Activated CD8-positive, alpha-beta memory T cell treated with anti-CD3 and anti-CD28 coated beads for 36 hours (primary cell): ENCODE results near the gene NOTCH4. TPM values are rescaled to one million over a fixed set of nuclear protein-coding genes. Genes with fewer than 3 reads are reported as not detected.
"Not testable (repeated sequence)": the region's sequence is repeated elsewhere in the genome, so short reads cannot be mapped to it uniquely, and the experiment has no call there.

Source experiments
- CTCF ChIA-PET: fragments of 350-600 bp; sonication (Branson Sonifier 250); formaldehyde crosslinking; loops from one replicate; lab custom pipeline; 2021; ENCODE audit warnings: antibody characterized with exemption; lab: Charles Lee
- POLR2A ChIA-PET: fragments of 350-600 bp; sonication (Branson Sonifier 250); formaldehyde crosslinking; loops from one replicate; lab custom pipeline; 2021; ENCODE audit warnings: antibody characterized with exemption; lab: Charles Lee
- total RNA-seq, 2 experiments: library from RNA; stranded (reverse); gene quantifications; one replicate each; pipeline ENCODE4 v1.2.3, GENCODE V29; 2021

The NOTCH4 gene
- 1 to 10 TPM; 1.4 to 1.5 TPM for total RNA-seq

GRCh38 chr6:32223258-32224235 lies at the start of gene NOTCH4:
Gene NOTCH4 (minus strand): TSS chr6:32224067. CDS start chr6:32223928, 139 bp downstream.
- CTCF ChIA-PET, result interaction anchor here (0.8 kb wide), 1 partner anchor 190 kb away, joined by 4 read pairs; no protein-coding TSS in a partner anchor

DNA sequence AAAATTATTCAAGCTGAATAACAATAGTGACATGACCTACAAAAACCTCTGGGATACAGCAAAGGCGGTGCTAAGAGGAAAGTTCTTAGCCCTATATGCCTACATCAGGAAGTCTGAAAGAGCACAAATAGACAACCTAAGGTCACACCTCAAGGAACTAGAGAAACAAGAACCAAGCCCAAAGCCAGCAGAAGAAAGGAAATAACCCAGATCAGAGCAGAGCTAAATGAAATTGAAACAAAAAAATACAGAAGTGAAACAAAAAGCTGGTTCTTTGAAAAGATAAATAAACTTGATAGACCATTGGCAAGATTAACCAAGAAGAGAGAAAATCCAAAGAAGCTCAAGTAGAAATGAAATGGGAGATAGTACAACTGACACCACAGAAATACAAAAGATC lies 47.6 kb upstream of the NOTCH4 start:
- CTCF ChIA-PET, result no interaction called here
- POLR2A ChIA-PET, result no interaction called here

More at GRCh38 chr6:32223258-32224235, at the start of gene NOTCH4:
- POLR2A ChIA-PET, result no interaction called here

- CTCF ChIA-PET, POLR2A ChIA-PET: not testable (repeated sequence)
These were observed 44.6 kb upstream of the NOTCH4 start for GRCh38 chr6:32268459-32268858.

GRCh38 chr6:32267035-32267434 lies 43.2 kb upstream of the NOTCH4 start:
- ChIA-PET CTCF (no interaction called here), POLR2A (no interaction called here)

DNA sequence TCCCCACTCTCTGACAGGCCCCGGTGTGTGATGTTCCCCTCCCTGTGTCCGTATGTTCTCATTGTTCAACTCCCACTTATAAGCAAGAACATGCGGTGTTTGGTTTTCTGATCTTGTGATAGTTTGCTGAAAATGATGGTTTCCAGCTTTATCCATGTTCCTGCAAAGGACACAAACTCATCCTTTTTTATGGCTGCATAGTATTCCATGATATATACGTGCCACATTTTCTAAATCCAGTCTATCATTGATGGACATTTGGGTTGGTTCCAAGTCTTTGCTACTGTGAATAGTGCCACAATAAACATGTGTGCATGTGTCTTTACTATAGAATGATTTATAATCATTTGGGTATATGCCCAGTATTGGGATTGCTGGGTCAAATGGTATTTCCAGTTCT lies 33.4 kb upstream of the NOTCH4 start:
- CTCF ChIA-PET, POLR2A ChIA-PET: not testable (repeated sequence)

GRCh38 chr6:32255199-32256153 lies 31.6 kb upstream of the NOTCH4 start:
- POLR2A ChIA-PET, result interaction anchor here (0.6 kb wide), 1 partner anchor 222 kb away, joined by 4 read pairs; no protein-coding TSS in a partner anchor
- CTCF ChIA-PET, result interaction anchor here (0.6 to 1.4 kb wide), 4 partner anchors 10 to 489 kb away, joined by 3 to 7 read pairs (median 3); no protein-coding TSS in a partner anchor

DNA sequence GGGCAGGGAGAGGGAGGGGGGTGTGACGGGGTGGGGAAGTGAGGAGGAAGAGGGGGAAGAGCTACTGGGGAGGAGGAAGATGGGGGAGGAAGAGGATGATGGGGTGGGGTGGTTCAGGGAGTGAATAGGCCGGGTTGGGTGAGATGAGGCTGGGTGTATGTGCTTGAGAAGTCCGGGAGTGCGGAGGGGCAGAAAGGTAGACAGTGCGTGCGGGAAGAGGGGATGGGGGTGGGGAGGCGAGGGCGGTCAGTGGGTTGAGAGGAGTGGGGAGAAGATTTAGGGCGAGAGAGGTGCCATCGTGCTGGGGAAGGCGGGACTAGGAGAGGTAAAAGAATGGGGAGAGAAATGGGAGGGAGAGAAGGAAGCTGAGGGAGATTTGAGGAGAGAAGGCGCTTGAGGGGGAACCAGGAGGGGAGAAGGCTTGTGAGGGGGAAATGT lies 30.9 kb upstream of the NOTCH4 start:
- ChIA-PET CTCF (interaction anchor here (0.6 to 1.4 kb wide), 3 partner anchors 9 to 490 kb away, joined by 3 to 5 read pairs (median 3); no protein-coding TSS in a partner anchor), POLR2A (interaction anchor here (0.6 kb wide), 2 partner anchors 22 to 223 kb away, joined by 3 to 4 read pairs; no protein-coding TSS in a partner anchor)

GRCh38 chr6:32252331-32253009 lies 28.6 kb upstream of the NOTCH4 start:
- ChIA-PET POLR2A (no interaction called here), CTCF (no interaction called here)

DNA sequence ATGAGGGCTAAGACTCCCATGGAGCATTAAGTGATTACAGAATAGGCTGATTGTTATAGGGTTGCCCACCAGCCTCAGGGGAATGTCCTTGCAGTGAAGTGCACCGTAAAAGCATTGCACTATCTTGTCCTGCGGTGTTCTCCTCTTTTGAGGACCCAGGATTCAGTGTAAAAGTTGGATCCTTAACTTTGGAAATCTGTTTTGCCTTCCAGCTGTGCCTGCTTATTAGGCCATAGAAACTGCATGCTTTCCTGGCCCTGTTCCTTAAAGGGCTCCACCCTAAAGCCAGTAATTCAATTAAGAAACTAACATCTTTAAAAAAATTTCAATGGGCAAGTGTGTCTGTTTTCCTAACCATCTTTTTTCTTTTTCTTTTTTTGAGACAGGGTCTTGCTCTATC lies 25.4 kb upstream of the NOTCH4 start:
- ChIA-PET CTCF (no interaction called here), POLR2A (no interaction called here)

- ChIA-PET CTCF (no interaction called here), POLR2A (no interaction called here)
These were observed 23.5 kb upstream of the NOTCH4 start for GRCh38 chr6:32247401-32247800.

GRCh38 chr6:32244946-32245398 lies 21.1 kb upstream of the NOTCH4 start:
- ChIA-PET POLR2A (no interaction called here), CTCF (interaction anchor here (0.7 to 1.9 kb wide), 8 partner anchors 9 to 459 kb away, joined by 3 to 7 read pairs (median 3); no protein-coding TSS in a partner anchor)

DNA sequence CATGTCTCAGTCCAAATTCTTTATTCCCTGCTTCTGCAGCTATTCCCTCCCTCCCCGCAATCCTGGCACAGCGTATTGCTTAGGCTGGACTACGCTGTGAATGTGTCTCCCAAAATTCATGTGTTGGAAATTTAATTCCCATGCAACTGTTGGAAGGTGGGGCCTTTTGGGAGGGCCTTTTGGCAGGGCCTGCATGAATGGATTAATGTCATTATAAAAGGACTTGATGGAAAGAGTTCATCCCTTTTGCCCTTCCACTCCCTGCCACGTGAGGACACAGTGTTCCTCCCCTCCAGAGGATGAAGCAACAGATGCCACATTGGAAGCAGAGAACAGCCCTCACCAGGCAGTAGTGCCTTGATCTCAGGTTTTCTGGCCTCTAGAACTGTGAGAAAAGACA lies 20.4 kb upstream of the NOTCH4 start:
- POLR2A ChIA-PET, result no interaction called here
- CTCF ChIA-PET, result interaction anchor here (1.1 to 1.9 kb wide), 3 partner anchors 12 to 169 kb away, joined by 3 to 7 read pairs (median 3); no protein-coding TSS in a partner anchor

DNA sequence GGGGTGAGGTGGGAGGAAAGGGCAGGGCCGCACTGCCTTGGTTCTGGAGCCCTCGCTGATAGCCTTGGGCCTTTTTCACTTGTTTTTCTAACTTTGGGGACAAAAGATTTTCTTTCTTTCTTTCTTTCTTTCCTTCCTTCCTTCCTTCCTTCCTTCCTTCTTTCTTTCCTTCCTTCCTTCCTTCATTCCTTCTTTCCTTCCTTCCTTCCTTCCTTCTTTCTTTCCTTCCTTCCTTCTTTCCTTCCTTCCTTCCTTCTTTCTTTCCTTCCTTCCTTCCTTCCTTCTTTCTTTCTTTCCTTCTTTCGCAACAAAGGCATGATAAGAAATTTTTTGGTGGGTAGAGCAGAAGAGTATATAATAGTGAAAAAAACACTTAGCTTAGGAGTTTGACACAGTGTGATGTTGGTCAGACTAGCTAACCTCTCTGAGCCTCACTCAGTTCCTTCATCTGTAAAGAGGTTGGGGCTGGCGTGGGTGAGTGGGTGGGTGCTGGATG lies 18.5 kb upstream of the NOTCH4 start:
- CTCF ChIA-PET, POLR2A ChIA-PET: not testable (repeated sequence)

DNA sequence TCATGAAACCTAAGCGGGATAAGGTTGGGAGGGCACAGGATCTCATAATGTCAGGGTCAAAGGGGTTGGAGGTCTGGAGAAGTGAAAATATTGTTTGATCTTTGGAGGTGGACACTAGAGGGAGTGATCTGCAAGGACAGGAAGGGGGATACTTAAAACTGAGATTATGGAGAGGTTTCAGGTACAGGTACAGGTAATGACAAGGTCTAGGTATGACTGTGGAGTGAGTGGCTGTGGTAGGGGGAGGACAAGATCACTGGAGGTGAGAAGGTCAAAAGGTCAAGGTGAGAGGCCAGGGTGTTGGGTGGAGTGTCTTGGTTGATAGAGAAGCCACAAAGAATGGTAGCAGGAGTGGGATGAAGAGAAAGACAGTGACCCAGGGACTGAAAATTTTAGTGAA lies 16.8 kb upstream of the NOTCH4 start:
- CTCF ChIA-PET, result interaction anchor here (1.1 kb wide), 1 partner anchor 598 kb away, joined by 3 read pairs; the partner anchor contains the start of gene TAP2
- POLR2A ChIA-PET, result no interaction called here

- CTCF ChIA-PET, result interaction anchor here (0.7 kb wide), 1 partner anchor 666 kb away, joined by 3 read pairs; no protein-coding TSS in a partner anchor
- POLR2A ChIA-PET, result no interaction called here
These were observed 15.6 kb upstream of the NOTCH4 start for GRCh38 chr6:32239462-32239861.

DNA sequence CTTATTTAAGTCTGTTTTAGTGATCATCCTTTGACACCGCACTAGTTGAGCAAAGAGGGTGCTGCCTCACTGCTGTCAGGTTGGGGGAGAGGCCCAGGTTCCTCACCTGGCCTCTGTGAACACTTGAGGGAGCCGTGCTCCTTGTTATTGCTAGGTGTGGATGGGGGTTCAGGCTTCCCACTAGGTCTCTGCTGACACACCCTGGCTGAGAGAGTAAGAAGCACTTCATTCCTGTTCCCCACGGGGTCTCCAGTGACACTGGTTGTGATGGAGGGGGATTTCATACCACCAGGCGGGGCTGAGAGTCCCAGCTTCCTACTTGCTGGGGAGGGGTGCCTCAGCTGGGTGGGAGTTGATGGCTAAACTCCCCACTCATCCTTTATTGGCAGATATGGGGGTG lies 11.1 kb upstream of the NOTCH4 start:
- CTCF ChIA-PET, result no interaction called here
- POLR2A ChIA-PET, result no interaction called here

- CTCF ChIA-PET, result interaction anchor here (0.6 kb wide), 1 partner anchor 23 kb away, joined by 4 read pairs; no protein-coding TSS in a partner anchor
- POLR2A ChIA-PET, result no interaction called here
These were observed 2.6 kb upstream of the NOTCH4 start for GRCh38 chr6:32226434-32226833.

DNA sequence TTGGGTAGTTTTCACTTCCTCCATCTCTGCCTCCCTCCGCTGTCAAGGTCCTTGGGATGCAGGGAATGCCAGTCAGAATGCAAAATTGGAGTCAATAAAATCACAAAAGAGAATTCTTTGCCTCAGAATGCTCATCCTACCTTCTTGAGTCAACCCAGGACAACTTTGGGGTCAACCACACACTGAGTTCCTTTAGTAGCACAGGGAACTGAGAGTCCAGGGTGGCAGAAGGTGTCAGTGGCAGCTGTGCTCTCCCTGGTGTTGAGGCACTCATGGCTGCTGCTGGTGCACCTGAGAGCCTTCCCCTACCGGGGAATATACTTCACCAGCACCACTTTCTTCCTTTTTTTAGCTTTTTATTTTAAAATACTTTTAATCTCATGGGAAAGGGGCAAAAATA lies 829 bp upstream of the NOTCH4 start:
- ChIA-PET CTCF (no interaction called here), POLR2A (no interaction called here)
